ENCODE measurements around the gene ATP6V0A1.
"Not testable (repeated sequence)": the region's sequence is repeated elsewhere in the genome, so short reads cannot be mapped to it uniquely, and the experiment has no call there.

Gene ATP6V0A1

DNA sequence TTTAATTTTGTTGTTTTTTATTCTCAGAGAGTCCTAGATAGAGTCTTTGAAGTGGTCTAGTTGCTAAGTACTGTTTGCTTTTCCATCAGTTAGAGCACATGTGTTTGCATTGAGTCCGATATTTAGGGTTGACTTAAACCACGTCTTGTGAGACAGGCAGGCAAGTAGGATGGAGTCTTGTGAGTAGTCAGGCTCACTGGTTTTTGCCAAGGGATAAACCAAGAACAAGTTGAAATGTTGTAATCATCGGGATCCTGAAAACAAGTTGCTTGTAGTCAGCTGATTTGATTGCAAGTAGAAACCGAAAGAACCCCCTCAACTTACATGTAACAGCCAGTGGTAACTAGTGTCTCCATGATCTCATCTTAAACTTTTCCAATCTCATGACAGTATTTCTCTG, 17.2 kb downstream of the ATP6V0A1 start:
- in situ Hi-C loops (cut with MboI; ENCODE audit: low sequenced_read_pairs, unreplicated experiment) = no loop called here
- TF ChIP-seq, protein P1, sequence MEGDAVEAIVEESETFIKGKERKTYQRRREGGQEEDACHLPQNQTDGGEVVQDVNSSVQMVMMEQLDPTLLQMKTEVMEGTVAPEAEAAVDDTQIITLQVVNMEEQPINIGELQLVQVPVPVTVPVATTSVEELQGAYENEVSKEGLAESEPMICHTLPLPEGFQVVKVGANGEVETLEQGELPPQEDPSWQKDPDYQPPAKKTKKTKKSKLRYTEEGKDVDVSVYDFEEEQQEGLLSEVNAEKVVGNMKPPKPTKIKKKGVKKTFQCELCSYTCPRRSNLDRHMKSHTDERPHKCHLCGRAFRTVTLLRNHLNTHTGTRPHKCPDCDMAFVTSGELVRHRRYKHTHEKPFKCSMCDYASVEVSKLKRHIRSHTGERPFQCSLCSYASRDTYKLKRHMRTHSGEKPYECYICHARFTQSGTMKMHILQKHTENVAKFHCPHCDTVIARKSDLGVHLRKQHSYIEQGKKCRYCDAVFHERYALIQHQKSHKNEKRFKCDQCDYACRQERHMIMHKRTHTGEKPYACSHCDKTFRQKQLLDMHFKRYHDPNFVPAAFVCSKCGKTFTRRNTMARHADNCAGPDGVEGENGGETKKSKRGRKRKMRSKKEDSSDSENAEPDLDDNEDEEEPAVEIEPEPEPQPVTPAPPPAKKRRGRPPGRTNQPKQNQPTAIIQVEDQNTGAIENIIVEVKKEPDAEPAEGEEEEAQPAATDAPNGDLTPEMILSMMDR (IDR thresholded peaks at IDR 0.05; ENCODE audit: borderline replicate concordance, control extremely low read depth, extremely low read depth, insufficient read depth, missing control alignments) = no peak
- no peak for DNase-seq (ENCODE audit: low spot score)

DNA sequence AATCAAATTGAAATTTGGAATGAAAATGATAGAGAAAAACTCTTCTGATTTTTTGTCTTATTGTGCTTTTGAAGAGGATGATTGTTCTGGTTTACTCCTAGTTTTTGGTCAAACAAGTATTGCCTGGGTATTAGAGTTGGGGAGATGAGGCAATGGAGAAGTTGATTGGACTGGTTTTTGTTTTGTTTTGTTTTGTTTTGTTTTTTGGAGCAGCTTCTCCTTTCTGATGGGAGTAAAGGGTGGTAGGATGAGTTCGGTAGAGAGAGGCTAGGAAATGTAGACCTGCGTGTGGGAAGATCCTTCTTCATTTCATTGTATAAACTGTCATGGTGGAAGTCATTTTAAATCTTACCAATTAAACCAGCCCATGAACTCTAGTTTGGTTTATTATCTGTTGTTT, 17.7 kb downstream of the ATP6V0A1 start:
- in situ Hi-C loops (cut with MboI; ENCODE audit: low sequenced_read_pairs, unreplicated experiment) = no loop called here
- TF ChIP-seq, protein P1 (IDR thresholded peaks at IDR 0.05; ENCODE audit: borderline replicate concordance, control extremely low read depth, extremely low read depth, insufficient read depth, missing control alignments) = no peak
- no peak for DNase-seq (ENCODE audit: low spot score)

DNA sequence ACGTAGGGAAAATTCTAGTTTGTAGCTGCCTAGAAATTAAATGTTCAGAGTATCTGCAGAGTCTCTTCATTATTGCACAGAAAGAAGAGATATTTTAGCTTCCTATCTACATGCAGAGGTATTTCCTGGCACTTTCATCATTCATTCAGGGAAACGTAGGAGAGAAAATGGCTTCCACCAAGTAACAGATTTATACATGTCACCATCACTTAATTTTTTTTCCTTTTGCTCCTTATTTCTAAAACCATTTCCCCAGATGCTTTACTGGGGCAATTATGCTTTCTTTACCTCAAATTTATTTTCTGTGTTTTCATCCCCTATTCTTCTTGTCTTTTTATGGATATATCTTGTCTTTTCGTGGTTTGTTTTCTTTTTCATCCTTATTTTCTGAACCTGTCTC, 18.5 kb downstream of the ATP6V0A1 start:
- no peak for DNase-seq (ENCODE audit: low spot score)
- TF ChIP-seq, protein P1 (IDR thresholded peaks at IDR 0.05; ENCODE audit: borderline replicate concordance, control extremely low read depth, extremely low read depth, insufficient read depth, missing control alignments) = no peak
- in situ Hi-C loops (cut with MboI; ENCODE audit: low sequenced_read_pairs, unreplicated experiment) = no loop called here

DNA sequence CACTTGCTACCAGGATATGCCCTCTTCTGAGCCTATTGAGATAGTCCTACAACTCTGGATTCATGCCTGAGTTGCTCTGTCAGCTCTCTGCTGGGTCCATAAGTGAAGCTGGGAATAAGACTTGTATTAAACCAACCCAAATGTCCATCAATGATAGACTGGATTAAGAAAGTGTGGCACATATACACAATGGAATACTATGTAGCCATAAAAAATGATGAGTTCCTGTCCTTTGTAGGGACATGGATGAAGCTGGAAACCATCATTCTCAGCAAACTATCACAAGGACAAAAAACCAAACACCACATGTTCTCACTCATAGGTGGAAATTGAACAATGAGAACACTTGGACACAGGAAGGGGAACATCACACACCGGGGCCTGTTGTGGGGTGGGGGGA, 19.1 kb downstream of the ATP6V0A1 start:
- DNase-seq (ENCODE audit: low spot score); in situ Hi-C loops (cut with MboI; ENCODE audit: low sequenced_read_pairs, unreplicated experiment): not testable (repeated sequence)

DNA sequence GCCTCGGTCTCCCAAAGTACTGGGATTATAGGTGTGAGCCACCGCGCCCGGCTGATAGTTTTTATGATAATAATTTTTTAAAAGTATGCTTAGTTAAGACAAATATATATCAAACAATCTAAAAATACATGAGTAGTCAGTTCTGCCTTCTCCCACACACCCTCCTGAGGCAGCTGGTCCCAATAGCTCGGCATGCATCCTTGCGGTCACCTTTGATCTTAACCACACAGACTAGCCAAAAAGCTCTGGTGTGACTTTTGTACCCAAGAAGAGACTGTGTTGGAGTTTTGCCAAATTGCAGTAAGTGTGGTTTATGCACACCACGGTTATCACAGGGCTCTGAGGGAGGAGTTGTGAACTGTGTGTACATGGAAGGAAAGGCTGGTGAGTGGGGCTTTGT, 25.6 kb downstream of the ATP6V0A1 start:
- in situ Hi-C loops (cut with MboI; ENCODE audit: low sequenced_read_pairs, unreplicated experiment) = no loop called here
- no peak for DNase-seq (ENCODE audit: low spot score)
- TF ChIP-seq, protein P1 (IDR thresholded peaks at IDR 0.05; ENCODE audit: borderline replicate concordance, control extremely low read depth, extremely low read depth, insufficient read depth, missing control alignments) = no peak

DNA sequence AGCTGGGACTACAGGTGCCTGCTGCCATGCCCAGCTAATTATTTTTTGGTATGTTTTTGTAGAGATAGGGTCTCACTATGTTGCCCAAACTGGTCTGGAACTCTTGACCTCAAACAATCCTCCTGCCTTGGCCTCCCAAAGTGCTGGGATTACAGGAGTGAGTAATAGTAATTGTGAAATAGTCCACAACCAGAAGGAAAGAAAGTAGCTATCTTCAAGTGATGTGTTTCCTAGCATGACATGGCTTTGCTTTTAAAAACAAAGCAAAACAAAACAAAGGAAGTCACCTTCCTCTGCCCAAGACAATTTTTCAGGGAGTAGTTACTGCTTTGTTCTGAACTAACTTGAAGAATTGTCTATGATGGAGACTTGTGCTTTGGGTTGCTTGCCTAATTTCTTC, 27.0 kb downstream of the ATP6V0A1 start:
- TF ChIP-seq, protein P1 (IDR thresholded peaks at IDR 0.05; ENCODE audit: borderline replicate concordance, control extremely low read depth, extremely low read depth, insufficient read depth, missing control alignments) = no peak
- no peak for DNase-seq (ENCODE audit: low spot score)
- in situ Hi-C loops (cut with MboI; ENCODE audit: low sequenced_read_pairs, unreplicated experiment) = no loop called here

DNA sequence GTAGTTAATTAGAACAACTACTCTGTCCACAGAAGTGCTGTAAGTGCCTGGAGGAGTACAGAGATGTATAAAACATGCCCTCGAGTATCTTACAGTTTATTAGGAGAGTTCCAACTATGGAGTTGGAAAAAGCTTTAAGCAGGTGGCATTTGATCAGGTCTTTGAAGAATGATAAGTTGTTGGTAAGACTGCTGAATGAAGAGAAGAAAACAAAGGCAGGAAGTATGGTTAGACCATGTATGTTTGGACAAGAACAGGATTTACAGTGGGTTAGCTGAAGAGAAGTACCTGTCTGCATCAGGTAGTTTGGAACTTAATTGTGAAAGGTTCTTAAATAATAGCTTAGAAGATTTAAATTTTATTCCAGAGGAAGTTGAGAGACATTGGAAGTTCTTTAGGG, 29.4 kb downstream of the ATP6V0A1 start:
- no peak for DNase-seq (ENCODE audit: low spot score)
- in situ Hi-C loops (cut with MboI; ENCODE audit: low sequenced_read_pairs, unreplicated experiment) = no loop called here
- TF ChIP-seq, protein P1 (IDR thresholded peaks at IDR 0.05; ENCODE audit: borderline replicate concordance, control extremely low read depth, extremely low read depth, insufficient read depth, missing control alignments) = no peak
